Fibroblast of pulmonary artery (primary cell): Measurements from ENCODE around the gene RD3L.
A peak's percentile ranks its signal among the peaks of the same experiment; 100 is the strongest.

ENCODE experiments used
- DNase-seq: peaks from one replicate; pipeline ENCODE4 v3.0.0-alpha.2; 2010; ENCODE audit warnings: low read depth
- H3K4me3 ChIP-seq: replicated peaks from 2 replicates; pipeline ENCODE4 v1.5.1; 2011; ENCODE audit warnings: low read depth, mild to moderate bottlenecking, control low read depth, low read length, moderate library complexity
- TF ChIP-seq, protein P1 (sequence below): IDR thresholded peaks from 2 replicates; pipeline ENCODE4 v1.5.1; 2011; ENCODE audit warnings: mild to moderate bottlenecking, control low read depth, low read length, inconsistent platforms; ENCODE audit errors: missing control alignments

The RD3L gene

DNA sequence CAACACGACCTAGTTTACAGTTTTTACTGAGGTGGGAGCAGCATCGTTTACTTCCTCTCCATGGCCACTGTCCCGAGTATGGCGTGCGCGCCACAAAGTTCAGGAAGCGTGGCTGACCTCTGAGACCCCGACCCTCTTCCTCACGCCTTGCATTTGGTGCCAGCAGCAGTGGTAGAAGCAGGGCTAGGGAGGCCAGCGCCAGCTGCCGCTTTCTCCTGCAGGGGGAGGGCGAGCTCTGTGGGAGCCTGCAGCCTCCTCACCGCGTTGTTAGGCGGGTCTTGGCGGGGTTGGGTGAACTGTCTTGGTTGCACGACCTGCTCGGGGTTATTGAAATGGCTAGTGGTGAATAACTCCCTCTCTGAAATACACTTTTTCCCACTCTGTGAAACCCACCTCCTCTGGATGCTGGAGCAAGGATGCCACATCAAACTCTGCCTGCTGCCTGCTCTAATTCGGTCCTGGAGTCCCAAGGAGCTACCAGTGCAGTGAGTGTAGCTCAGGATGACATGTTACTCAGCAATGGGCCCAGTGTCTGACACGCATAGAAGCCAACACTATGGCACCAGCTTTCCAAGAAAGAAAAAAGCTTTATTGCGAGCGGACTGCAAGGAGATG is 36.4 kb downstream of the RD3L start:
- H3K4me3 ChIP-seq, result no peak overlapping the region

DNA sequence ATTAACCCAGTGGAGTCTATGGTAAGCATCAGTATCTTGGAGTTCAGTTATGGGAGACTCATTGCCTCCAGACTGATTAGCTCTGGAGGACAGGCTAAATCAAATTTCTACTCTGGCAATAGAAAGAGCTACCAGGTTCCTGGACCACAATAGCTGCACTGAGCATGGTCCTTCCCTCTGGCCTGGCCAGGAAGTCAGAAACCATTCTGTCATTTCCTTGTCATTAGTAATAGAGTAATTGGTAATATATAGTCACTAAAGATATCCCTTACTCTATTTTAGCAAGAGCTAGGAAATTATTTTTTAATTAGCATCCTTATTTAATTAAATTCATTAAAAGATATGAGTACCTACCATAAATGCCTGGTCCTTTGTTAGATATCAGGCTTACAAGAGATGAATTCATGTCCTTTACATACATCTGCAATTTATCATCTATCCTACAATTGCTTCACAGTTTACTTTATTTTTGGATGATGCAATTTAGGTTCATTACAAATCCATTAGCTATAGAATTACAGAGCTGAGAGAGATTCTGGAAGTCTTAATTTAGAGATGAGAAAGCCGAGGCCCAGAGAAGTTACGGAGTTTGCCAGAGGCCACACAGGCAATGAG is 37.7 kb downstream of the RD3L start:
- TF ChIP-seq, protein P1, sequence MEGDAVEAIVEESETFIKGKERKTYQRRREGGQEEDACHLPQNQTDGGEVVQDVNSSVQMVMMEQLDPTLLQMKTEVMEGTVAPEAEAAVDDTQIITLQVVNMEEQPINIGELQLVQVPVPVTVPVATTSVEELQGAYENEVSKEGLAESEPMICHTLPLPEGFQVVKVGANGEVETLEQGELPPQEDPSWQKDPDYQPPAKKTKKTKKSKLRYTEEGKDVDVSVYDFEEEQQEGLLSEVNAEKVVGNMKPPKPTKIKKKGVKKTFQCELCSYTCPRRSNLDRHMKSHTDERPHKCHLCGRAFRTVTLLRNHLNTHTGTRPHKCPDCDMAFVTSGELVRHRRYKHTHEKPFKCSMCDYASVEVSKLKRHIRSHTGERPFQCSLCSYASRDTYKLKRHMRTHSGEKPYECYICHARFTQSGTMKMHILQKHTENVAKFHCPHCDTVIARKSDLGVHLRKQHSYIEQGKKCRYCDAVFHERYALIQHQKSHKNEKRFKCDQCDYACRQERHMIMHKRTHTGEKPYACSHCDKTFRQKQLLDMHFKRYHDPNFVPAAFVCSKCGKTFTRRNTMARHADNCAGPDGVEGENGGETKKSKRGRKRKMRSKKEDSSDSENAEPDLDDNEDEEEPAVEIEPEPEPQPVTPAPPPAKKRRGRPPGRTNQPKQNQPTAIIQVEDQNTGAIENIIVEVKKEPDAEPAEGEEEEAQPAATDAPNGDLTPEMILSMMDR, result no peak

More for the DNA sequence above, 36.4 kb downstream of the RD3L start:
- no peak for DNase-seq
- TF ChIP-seq, protein P1, result peak; percentile 24

DNA sequence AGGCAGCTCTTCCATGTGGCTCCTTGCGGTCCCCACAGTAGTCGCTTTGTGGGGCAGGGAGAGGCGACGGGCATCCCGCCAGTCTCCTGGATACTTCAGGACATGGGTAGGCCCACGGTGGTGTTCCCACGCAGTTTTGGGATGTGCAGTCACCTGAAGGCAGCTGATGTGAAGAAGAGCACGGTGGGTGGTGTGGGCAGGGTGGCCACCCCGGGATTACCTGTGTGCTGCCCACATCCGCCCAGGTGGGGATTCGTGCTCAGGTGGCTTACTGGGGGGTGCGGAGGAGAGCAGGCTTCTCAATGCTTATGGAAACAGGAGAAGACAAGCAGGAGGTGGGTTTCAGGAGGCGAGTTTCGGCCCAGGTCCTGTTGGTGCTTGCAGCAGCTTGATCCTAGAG is 42.5 kb downstream of the RD3L start:
- DNase-seq, result no peak
- H3K4me3 ChIP-seq, result no peak overlapping the region
- TF ChIP-seq, protein P1, result no peak

More for the DNA sequence above, 37.7 kb downstream of the RD3L start:
- no peak overlapping the region for H3K4me3 ChIP-seq
- no peak for DNase-seq

DNA sequence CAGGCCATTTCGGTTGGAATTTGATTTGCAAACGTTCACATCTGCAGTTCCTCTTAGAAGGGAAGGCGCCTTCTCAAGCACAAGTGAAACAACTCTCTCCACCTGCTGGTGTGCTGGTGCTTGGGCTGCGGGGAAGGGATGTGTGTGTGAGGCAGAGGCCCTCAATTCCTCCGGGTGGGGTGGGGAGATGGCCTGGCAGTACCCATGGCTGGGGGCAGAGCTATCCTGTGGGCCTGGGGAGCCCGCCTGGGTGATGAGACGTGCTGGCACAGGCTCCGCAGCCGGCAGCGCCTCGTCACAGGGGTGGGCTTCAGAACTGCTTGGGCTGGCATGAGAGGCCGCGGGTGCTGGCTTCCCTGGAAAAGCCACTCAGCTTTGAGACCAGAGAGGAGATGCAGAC is 43.0 kb downstream of the RD3L start:
- TF ChIP-seq, protein P1, result no peak
- H3K4me3 ChIP-seq, result no peak overlapping the region
- DNase-seq, result no peak

DNA sequence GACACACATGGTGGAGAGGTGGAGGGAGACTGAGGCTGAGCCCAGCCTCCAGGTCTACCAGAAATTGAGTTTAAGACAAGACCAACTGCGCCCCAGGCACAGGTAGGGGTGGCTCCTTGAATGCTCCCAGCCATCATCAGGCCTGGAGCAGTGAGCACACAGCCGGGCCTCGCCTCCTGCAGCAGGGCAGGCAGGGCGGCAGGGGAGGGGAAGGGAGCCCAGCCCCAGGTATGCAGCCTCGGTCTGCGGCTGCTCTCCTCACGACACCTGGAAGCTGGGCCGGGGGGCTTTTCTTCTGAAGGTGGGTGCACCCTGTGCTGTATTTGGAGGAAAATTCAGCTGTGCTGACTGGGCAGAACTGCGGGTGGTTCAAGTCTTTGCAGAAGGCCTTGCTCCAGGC is 43.6 kb downstream of the RD3L start:
- DNase-seq, result no peak
- TF ChIP-seq, protein P1, result no peak
- no peak overlapping the region for H3K4me3 ChIP-seq

DNA sequence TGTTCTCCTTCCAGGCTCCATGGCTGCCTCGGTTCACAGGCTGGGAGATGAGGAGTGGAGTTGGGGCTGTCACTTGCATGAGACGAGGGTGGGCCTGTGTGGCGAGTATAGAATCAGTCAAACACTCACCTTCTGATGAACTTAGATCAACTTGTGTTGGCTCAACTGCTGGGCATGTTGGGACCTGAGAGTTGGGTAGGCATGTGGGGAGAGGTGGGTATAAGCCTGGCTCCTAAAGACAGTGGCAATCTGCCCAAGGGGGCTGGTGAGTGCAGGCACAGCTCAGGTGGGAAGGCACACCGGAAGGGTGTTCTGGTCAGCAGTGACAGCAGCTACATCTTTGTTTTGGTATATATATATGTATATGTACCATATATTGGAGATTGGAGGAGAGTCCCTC is 44.1 kb downstream of the RD3L start:
- TF ChIP-seq, protein P1, result no peak
- DNase-seq, result no peak
- no peak overlapping the region for H3K4me3 ChIP-seq
